MCF 10A (cell line): Measurements from ENCODE around the gene C9orf153. TPM values are rescaled to one million over a fixed set of nuclear protein-coding genes. Genes with fewer than 3 reads are reported as not detected.

Experiments used
- BruUV-seq: library from RNA; stranded (reverse); fragments of 400-500 nt; replicated peaks from 2 replicates; lab custom pipeline; 2021; lab: Mats Ljungman, UMichigan
- CTCF ChIA-PET: fragments of 300-600 bp; sonication (Branson Sonifier 250); formaldehyde crosslinking; extraction: SDS; loops from one replicate; lab custom pipeline; 2021; ENCODE audit warnings: antibody characterized with exemption, inconsistent platforms; lab: Yijun Ruan, JAX
- POLR2A ChIA-PET: fragments of 300-600, 350-650 bp; sonication (Branson Sonifier 250); formaldehyde crosslinking; extraction: SDS; loops from one replicate; lab custom pipeline; 2020; ENCODE audit warnings: antibody characterized with exemption, inconsistent platforms; lab: Yijun Ruan, JAX
- DNase-seq: peaks from one replicate; pipeline ENCODE4 v3.0.0-alpha.2; 2018; ENCODE audit not compliant: unreplicated experiment
- H3K27ac Mint-ChIP-seq: one replicate; pipeline ENCODE4 v1.8.0; 2022; ENCODE audit warnings: mild to moderate bottlenecking, low read depth, mixed read lengths; ENCODE audit not compliant: unreplicated experiment
- H3K27me3 Mint-ChIP-seq: one replicate; pipeline ENCODE4 v1.8.0; 2022; ENCODE audit warnings: mixed read lengths; ENCODE audit not compliant: insufficient read depth, unreplicated experiment
- H3K36me3 Mint-ChIP-seq: one replicate; pipeline ENCODE4 v1.8.0; 2022; ENCODE audit warnings: mild to moderate bottlenecking, moderate library complexity, mixed read lengths; ENCODE audit not compliant: insufficient read depth, unreplicated experiment
- H3K4me1 Mint-ChIP-seq: one replicate; pipeline ENCODE4 v1.8.0; 2022; ENCODE audit warnings: mixed read lengths; ENCODE audit not compliant: insufficient read depth, unreplicated experiment
- H3K4me3 Mint-ChIP-seq: one replicate; pipeline ENCODE4 v1.8.0; 2022; ENCODE audit warnings: mild to moderate bottlenecking, moderate library complexity, mixed read lengths; ENCODE audit not compliant: unreplicated experiment
- H3K9me3 Mint-ChIP-seq: one replicate; pipeline ENCODE4 v1.8.0; 2022; ENCODE audit warnings: mixed read lengths; ENCODE audit not compliant: unreplicated experiment
- CTCF ChIP-seq: fragments of 200-600 bp; IDR thresholded peaks from one replicate; pipeline ENCODE4 v1.8.0; 2022; ENCODE audit warnings: antibody characterized with exemption, mild to moderate bottlenecking; ENCODE audit not compliant: unreplicated experiment
- intact Hi-C: fragments of 100-400 bp; cut with micrococcal nuclease; formaldehyde crosslinking; loops from 2 replicates; pipeline ENCODE4 v1.14.1; 2022
- total RNA-seq: library from RNA; stranded (reverse); gene quantifications from 2 replicates; pipeline ENCODE4 v1.2.3, GENCODE V29; 2022

The C9orf153 gene
- total RNA-seq, 1 experiment from 2014 or later, result 0.19 TPM

GRCh38 chr9:86185872-86186271 is 73.6 kb downstream of the C9orf153 start:
- intact Hi-C loops, result no loop called here
- DNase-seq, result no peak
- no peak overlapping the region for H3K4me3 Mint-ChIP-seq
- H3K9me3 Mint-ChIP-seq, result no peaks in the 10 kb centered on the region
- ChIA-PET CTCF (no interaction called here), POLR2A (no interaction called here)
- no TSS peak for BruUV-seq
- no peaks in the 10 kb centered on the region for H3K36me3 Mint-ChIP-seq
- peaks cover 23% of the 10 kb centered on the region for H3K4me1 Mint-ChIP-seq
- TF ChIP-seq CTCF, result no peak
- no peaks in the 10 kb centered on the region for H3K27me3 Mint-ChIP-seq
- no peak overlapping the region for H3K27ac Mint-ChIP-seq

- DNase-seq, result no peak
- Mint-ChIP-seq H3K4me1 (peaks cover 17% of the 10 kb centered on the region), H3K27me3 (no peaks in the 10 kb centered on the region), H3K36me3 (peaks cover 5% of the 10 kb centered on the region), H3K27ac (no peak overlapping the region), H3K9me3 (no peaks in the 10 kb centered on the region), H3K4me3 (no peak overlapping the region)
- CTCF ChIA-PET, result no interaction called here
- no TSS peak for BruUV-seq
- intact Hi-C loops, result no loop called here
- TF ChIP-seq CTCF, result no peak
- POLR2A ChIA-PET, result interaction anchor here (0.8 kb wide), 1 partner anchor 18 kb away, joined by 4 read pairs; no protein-coding TSS in a partner anchor
These were observed 75.3 kb downstream of the C9orf153 start for GRCh38 chr9:86184138-86184524.

GRCh38 chr9:86183229-86184137 is 76.0 kb downstream of the C9orf153 start:
- ChIA-PET CTCF (no interaction called here), POLR2A (interaction anchor here (0.8 kb wide), 1 partner anchor 18 kb away, joined by 4 read pairs; no protein-coding TSS in a partner anchor)
- Mint-ChIP-seq H3K4me1 (peaks cover 17% of the 10 kb centered on the region), H3K36me3 (peaks cover 5% of the 10 kb centered on the region), H3K9me3 (no peaks in the 10 kb centered on the region), H3K4me3 (no peak overlapping the region), H3K27me3 (no peaks in the 10 kb centered on the region), H3K27ac (no peak overlapping the region)
- no peak for DNase-seq
- no TSS peak for BruUV-seq
- intact Hi-C loops, result no loop called here
- TF ChIP-seq CTCF, result no peak
